ENCODE measurements around the gene SGTA. TPM values are rescaled to one million over a fixed set of nuclear protein-coding genes. Genes with fewer than 3 reads are reported as not detected.
"Not testable (repeated sequence)": the region's sequence is repeated elsewhere in the genome, so short reads cannot be mapped to it uniquely, and the experiment has no call there.

The SGTA gene
- total and polyA plus RNA-seq, 2 donors = 29.4 to 55.4 TPM

DNA sequence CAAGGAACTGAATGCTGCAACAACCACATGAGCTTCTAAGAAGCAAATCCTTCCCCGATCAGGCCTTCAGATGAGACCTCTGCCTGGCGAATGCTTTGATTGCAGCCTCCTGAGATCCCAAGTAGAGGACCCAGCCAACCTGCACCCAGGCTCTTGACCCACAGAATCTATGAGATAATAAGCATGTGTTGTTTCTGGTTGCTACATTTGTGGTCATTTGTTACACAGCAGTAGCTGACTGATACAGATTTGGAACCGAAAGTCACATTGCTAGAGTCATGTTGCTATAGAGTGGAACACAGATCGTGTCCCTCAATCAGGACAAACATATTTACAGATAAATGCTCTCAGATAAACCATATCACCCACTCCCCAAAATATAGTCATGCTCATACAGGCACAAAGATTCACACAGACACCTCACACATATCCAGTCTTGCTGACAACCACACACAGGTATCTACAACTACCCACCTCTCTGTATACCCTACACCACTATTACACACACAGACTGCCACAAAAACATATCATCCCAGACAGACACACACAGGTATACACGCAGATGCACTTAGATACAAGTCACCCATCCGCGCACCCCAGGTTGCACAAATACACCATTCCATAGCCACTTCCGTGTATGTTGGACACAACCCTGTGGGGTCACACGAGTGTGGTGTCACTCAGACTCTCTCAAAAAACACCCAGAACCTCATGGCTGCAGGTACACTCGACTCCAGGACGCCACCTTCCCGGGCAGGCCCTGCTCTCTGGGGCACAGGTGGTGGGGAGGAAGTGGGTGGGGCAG is 67.4 kb downstream of the SGTA start:
- 96% methylated on average over 12 of the region's 12 CpGs for WGBS
- no peak overlapping the region for H3K4me3 ChIP-seq (ENCODE audit: low read length in 2 of 2)
- DNase-seq (ENCODE audit: low read depth in 6 of 9, low spot score in 9 of 9) = no peak
- no peaks in the 10 kb centered on the region for H3K36me3 ChIP-seq (ENCODE audit: control insufficient read depth in 2 of 2, insufficient read depth in 2 of 2, low read length in 1 of 2)
- no peak overlapping the region for H3K27ac ChIP-seq (ENCODE audit: low read depth in 1 of 2, low read length in 1 of 2)
- peaks cover 0 to 7% of the 10 kb centered on the region in 2 donors for H3K4me1 ChIP-seq (ENCODE audit: control insufficient read depth in 2 of 2, insufficient read depth in 2 of 2, low read length in 2 of 2)
- peaks cover 2 to 12% of the 10 kb centered on the region in 2 donors for H3K9me3 ChIP-seq (ENCODE audit: control insufficient read depth in 2 of 2, insufficient read depth in 1 of 2, low read length in 1 of 2)
- peaks cover 16 to 41% of the 10 kb centered on the region in 2 donors for H3K27me3 ChIP-seq (ENCODE audit: control insufficient read depth in 2 of 2, insufficient read depth in 1 of 2, low read length in 1 of 2)

DNA sequence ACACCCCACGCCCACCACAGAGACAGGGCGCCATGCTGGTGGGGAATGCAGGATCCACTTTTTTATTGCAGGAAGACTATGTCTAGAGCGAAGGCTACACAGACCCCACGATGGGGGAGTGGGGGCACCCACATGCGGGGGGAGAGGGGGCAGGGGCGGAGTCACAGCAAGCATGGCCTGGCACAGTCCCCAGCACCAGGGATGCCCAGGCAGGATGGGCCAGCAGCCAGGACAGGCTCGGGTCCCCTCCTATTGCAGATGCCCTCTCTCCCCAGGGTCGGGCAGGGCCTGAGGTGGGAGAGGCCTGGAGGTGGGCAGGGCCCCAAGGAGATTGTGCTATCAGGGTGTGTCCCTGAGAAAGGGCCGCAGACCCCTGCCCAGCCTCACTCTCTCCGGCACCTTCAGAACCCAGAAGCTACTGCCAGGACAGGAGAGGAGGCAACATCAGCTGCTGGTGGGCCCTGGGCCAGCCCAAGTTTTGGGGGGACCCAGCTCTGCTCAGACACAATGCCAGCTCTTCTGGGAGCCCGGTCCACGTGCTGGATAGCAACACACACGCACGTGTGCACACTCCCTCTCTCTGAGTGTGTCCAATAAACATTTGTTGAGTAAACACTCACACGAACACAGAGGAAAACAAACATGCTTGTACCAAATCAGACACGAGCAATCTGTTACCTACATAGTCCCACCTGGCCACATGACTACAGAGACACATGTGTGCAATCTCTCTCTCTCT is 68.4 kb downstream of the SGTA start:
- DNase-seq (ENCODE audit: low read depth in 6 of 9, low spot score in 9 of 9) = no peak
- Histone ChIP-seq H3K36me3 (ENCODE audit: control insufficient read depth in 2 of 2, insufficient read depth in 2 of 2, low read length in 1 of 2) (no peaks in the 10 kb centered on the region), H3K27ac (ENCODE audit: low read depth in 1 of 2, low read length in 1 of 2) (no peak overlapping the region), H3K4me3 (ENCODE audit: low read length in 2 of 2) (no peak overlapping the region), H3K4me1 (ENCODE audit: control insufficient read depth in 2 of 2, insufficient read depth in 2 of 2, low read length in 2 of 2) (peaks cover 0 to 5% of the 10 kb centered on the region in 2 donors), H3K9me3 (ENCODE audit: control insufficient read depth in 2 of 2, insufficient read depth in 1 of 2, low read length in 1 of 2) (peaks cover 2 to 12% of the 10 kb centered on the region in 2 donors), H3K27me3 (ENCODE audit: control insufficient read depth in 2 of 2, insufficient read depth in 1 of 2, low read length in 1 of 2) (peaks cover 9 to 31% of the 10 kb centered on the region in 2 donors)
- WGBS = 91% methylated on average over 16 of the region's 16 CpGs

DNA sequence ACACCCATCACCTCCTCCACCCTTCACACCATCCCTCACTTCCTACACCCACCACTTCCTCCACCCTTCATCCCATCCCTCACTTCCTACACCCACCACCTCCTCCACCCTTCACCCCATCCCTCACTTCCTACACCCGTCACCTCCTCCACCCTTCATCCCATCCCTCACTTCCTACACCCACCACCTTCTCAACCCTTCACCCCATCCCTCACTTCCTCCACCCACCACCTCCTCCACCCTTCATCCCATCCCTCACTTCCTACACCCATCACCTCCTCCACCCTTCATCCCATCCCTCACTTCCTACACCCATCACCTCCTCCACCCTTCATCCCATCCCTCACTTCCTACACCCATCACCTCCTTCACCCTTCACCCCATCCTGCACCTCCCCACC is 69.0 kb downstream of the SGTA start:
- Histone ChIP-seq H3K27me3 (ENCODE audit: control insufficient read depth in 2 of 2, insufficient read depth in 1 of 2, low read length in 1 of 2) (peaks cover 3 to 25% of the 10 kb centered on the region in 2 donors), H3K9me3 (ENCODE audit: control insufficient read depth in 2 of 2, insufficient read depth in 1 of 2, low read length in 1 of 2) (peaks cover 2 to 12% of the 10 kb centered on the region in 2 donors)
- 68% methylated on average over 1 of the region's 1 CpG for WGBS
- not testable (repeated sequence) for DNase-seq (ENCODE audit: low read depth in 6 of 9, low spot score in 9 of 9); H3K27ac ChIP-seq (ENCODE audit: low read depth in 1 of 2, low read length in 1 of 2); H3K4me1 ChIP-seq (ENCODE audit: control insufficient read depth in 2 of 2, insufficient read depth in 2 of 2, low read length in 2 of 2); H3K36me3 ChIP-seq (ENCODE audit: control insufficient read depth in 2 of 2, insufficient read depth in 2 of 2, low read length in 1 of 2); H3K4me3 ChIP-seq (ENCODE audit: low read length in 2 of 2)

DNA sequence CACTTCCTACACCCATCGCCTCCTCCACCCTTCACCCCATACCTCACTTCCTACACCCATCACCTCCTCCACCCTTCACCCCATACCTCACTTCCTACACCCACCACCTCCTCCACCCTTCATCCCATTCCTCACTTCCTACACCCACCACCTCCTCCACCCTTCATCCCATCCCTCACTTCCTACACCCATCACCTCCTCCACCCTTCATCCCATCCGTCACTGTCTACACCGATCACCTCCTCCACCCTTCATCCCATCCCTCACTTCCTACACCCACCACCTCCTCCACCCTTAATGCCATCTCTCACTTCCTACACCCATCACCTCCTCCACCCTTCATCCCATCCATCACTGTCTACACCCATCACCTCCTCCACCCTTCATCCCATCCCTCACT is 69.9 kb downstream of the SGTA start:
- peaks cover 0 to 16% of the 10 kb centered on the region in 2 donors for H3K27me3 ChIP-seq (ENCODE audit: control insufficient read depth in 2 of 2, insufficient read depth in 1 of 2, low read length in 1 of 2)
- WGBS = 83% methylated on average over 3 of the region's 3 CpGs

DNA sequence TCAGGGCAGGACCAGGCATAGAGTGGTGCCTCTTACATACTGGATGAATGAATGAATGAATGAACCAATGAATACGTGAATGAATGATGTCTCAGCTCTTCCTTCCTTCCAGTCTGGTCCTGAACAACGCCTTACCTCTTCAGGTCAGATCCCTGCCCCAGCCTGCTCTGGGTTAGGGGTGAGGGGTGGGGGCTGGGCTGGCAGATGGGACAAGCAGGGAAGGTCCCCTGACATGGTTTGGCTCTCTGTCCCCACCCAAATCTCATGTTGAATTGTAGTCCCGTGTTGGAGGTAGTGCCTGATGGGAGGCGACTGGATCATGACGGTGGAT is 71.2 kb downstream of the SGTA start:
- Histone ChIP-seq H3K27me3 (ENCODE audit: control insufficient read depth in 2 of 2, insufficient read depth in 1 of 2, low read length in 1 of 2) (peaks cover 0 to 5% of the 10 kb centered on the region in 2 donors), H3K4me1 (ENCODE audit: control insufficient read depth in 2 of 2, insufficient read depth in 2 of 2, low read length in 2 of 2) (peaks cover 0 to 5% of the 10 kb centered on the region in 2 donors), H3K4me3 (ENCODE audit: low read length in 2 of 2) (no peak overlapping the region), H3K36me3 (ENCODE audit: control insufficient read depth in 2 of 2, insufficient read depth in 2 of 2, low read length in 1 of 2) (no peaks in the 10 kb centered on the region), H3K27ac (ENCODE audit: low read depth in 1 of 2, low read length in 1 of 2) (no peak overlapping the region), H3K9me3 (ENCODE audit: control insufficient read depth in 2 of 2, insufficient read depth in 1 of 2, low read length in 1 of 2) (peaks cover 2 to 12% of the 10 kb centered on the region in 2 donors)
- no peak for DNase-seq (ENCODE audit: low read depth in 6 of 9, low spot score in 9 of 9)
- WGBS = 96% methylated on average over 5 of the region's 5 CpGs

More for the DNA sequence above, 69.9 kb downstream of the SGTA start:
- not testable (repeated sequence) for H3K4me3 ChIP-seq (ENCODE audit: low read length in 2 of 2); DNase-seq (ENCODE audit: low read depth in 6 of 9, low spot score in 9 of 9); H3K27ac ChIP-seq (ENCODE audit: low read depth in 1 of 2, low read length in 1 of 2); H3K4me1 ChIP-seq (ENCODE audit: control insufficient read depth in 2 of 2, insufficient read depth in 2 of 2, low read length in 2 of 2); H3K36me3 ChIP-seq (ENCODE audit: control insufficient read depth in 2 of 2, insufficient read depth in 2 of 2, low read length in 1 of 2)
- H3K9me3 ChIP-seq (ENCODE audit: control insufficient read depth in 2 of 2, insufficient read depth in 1 of 2, low read length in 1 of 2) = peaks cover 2 to 12% of the 10 kb centered on the region in 2 donors

DNA sequence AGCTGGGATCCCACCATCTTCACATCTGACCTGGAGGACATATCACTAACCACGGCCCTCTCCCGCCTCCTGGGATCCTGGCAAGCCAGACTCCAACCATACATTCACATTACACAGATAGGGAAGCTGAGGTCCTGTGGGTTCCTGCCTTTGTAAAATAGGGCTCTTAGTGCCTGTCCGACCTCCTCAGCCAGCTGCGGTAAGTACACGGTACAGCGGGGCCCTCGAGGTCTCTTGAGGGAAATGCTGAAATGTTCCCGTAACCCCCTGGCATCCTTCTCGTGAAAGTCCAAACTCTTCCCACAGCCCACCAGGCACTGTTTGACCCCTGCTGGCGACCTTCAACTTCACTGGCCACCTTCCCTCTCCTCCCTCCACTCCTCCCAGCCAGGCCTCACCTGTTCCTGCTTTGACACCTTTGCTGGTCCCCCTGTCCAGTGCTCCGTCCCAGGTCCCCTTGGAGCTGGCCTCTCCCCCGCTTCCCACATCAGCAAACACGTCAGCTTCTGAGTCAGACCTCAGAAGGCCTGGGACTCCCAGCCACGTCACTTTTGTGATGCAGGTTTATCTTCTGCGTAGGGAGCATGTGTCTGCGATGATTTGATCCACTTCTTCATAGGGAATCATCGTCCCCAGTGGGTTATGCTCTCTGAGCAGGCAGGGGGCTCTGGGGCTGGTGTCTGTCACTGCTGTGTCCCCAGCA is 71.8 kb downstream of the SGTA start:
- no peak overlapping the region for H3K4me3 ChIP-seq (ENCODE audit: low read length in 2 of 2)
- H3K4me1 ChIP-seq (ENCODE audit: control insufficient read depth in 2 of 2, insufficient read depth in 2 of 2, low read length in 2 of 2) = peaks cover 0 to 5% of the 10 kb centered on the region in 2 donors
- 85% methylated on average over 17 of the region's 17 CpGs for WGBS
- H3K27ac ChIP-seq (ENCODE audit: low read depth in 1 of 2, low read length in 1 of 2) = no peak overlapping the region
- DNase-seq (ENCODE audit: low read depth in 6 of 9, low spot score in 9 of 9) = no peak
- H3K9me3 ChIP-seq (ENCODE audit: control insufficient read depth in 2 of 2, insufficient read depth in 1 of 2, low read length in 1 of 2) = peaks cover 2 to 12% of the 10 kb centered on the region in 2 donors
- H3K27me3 ChIP-seq (ENCODE audit: control insufficient read depth in 2 of 2, insufficient read depth in 1 of 2, low read length in 1 of 2) = peaks cover 0 to 5% of the 10 kb centered on the region in 2 donors
- H3K36me3 ChIP-seq (ENCODE audit: control insufficient read depth in 2 of 2, insufficient read depth in 2 of 2, low read length in 1 of 2) = no peaks in the 10 kb centered on the region

DNA sequence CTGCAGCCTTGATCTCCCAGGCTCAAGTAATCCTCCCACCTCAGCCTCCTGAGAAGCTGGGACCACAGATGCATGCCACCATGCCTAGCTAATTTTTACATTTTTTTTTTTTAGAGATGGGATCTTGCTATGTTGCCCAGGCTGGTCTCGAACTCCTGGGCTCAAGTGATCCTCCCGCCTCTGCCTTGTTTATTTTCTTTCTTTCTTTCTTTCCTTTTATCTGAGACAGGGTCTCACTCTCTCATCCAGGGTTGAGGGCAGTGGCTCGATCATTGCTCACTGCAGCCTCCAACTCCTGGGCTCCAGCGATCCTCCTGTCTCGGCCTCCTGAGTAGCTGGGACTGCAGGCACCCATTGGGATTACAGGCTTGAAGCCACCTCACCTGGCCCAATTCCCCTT is 76.8 kb downstream of the SGTA start:
- peaks cover 0 to 21% of the 10 kb centered on the region in 2 donors for H3K4me1 ChIP-seq (ENCODE audit: control insufficient read depth in 2 of 2, insufficient read depth in 2 of 2, low read length in 2 of 2)
- H3K27ac ChIP-seq (ENCODE audit: low read depth in 1 of 2, low read length in 1 of 2) = no peak overlapping the region
- peaks cover 2 to 21% of the 10 kb centered on the region in 2 donors for H3K27me3 ChIP-seq (ENCODE audit: control insufficient read depth in 2 of 2, insufficient read depth in 1 of 2, low read length in 1 of 2)
- no peak for DNase-seq (ENCODE audit: low read depth in 6 of 9, low spot score in 9 of 9)
- WGBS = 96% methylated on average over 5 of the region's 5 CpGs
- no peak overlapping the region for H3K4me3 ChIP-seq (ENCODE audit: low read length in 2 of 2)
- no peaks in the 10 kb centered on the region for H3K36me3 ChIP-seq (ENCODE audit: control insufficient read depth in 2 of 2, insufficient read depth in 2 of 2, low read length in 1 of 2)
- no peaks in the 10 kb centered on the region for H3K9me3 ChIP-seq (ENCODE audit: control insufficient read depth in 2 of 2, insufficient read depth in 1 of 2, low read length in 1 of 2)

Measured in thymus (tissue), 11 donors.